GM21529 (cell line): ENCODE data around the gene ACSL6.
"Not testable (repeated sequence)": the region's sequence is repeated elsewhere in the genome, so short reads cannot be mapped to it uniquely, and the experiment has no call there.

ENCODE experiments used
- ATAC-seq: cut with Tn5 transposase; IDR thresholded peaks from one replicate; pipeline ENCODE4 v1.9.1; 2021; ENCODE audit not compliant: unreplicated experiment

ACSL6 gene

DNA sequence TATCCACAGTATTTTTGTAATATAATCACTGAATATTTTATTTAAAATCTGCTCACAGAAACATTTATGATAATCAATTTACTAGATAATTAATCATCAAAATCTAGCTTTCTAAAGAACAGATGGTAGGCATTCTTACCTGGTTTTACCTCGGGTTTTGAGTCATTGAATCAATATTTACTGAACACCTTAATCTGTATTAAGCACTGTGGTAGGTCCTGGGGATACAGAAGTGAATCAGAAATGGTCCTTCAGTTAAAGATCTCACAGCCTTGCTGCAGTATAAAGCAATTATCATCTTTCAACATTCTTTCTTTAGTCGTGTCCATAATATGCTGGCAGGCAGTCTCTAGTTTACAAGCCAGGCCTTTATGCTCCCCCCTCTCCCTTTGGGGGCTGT, 64.0 kb downstream of the ACSL6 start:
- no peak for ATAC-seq

DNA sequence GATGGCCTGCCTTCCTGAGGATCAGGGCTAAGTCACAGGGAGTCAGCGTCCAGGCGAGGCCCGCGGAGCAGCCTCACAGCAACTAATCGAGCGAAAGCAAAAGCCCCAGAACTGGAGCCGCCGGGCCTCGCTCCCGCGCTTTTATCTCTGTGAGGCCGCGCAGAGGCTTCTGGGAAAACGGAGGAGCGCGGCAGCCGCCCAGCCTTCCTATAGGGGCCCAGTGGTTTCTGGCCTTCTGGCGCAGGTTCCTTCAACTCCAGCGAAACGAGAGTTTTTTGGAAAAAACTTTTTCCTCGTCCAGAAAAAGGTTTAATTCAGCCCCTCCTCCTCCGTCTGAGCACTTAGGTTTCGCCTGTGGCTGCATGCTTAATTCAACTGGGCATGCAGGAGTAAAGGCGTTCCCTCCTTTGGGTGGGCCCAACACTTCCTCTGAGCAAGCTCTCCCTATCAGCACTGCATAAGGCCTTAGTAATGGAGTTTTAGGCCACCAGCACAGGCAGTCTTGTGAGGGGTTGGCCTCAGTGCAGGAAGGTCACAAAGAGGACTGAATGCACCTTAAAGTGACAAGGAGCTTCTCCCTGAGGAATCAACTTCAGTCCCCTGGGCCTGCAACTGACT, 65.8 kb downstream of the ACSL6 start, which contains the start of gene MEIKIN:
Gene MEIKIN (minus strand): TSS at position 113 of the 618 bp plus-strand sequence. CDS start 158 bp downstream, outside the sequence.
- ATAC-seq, result no peak

DNA sequence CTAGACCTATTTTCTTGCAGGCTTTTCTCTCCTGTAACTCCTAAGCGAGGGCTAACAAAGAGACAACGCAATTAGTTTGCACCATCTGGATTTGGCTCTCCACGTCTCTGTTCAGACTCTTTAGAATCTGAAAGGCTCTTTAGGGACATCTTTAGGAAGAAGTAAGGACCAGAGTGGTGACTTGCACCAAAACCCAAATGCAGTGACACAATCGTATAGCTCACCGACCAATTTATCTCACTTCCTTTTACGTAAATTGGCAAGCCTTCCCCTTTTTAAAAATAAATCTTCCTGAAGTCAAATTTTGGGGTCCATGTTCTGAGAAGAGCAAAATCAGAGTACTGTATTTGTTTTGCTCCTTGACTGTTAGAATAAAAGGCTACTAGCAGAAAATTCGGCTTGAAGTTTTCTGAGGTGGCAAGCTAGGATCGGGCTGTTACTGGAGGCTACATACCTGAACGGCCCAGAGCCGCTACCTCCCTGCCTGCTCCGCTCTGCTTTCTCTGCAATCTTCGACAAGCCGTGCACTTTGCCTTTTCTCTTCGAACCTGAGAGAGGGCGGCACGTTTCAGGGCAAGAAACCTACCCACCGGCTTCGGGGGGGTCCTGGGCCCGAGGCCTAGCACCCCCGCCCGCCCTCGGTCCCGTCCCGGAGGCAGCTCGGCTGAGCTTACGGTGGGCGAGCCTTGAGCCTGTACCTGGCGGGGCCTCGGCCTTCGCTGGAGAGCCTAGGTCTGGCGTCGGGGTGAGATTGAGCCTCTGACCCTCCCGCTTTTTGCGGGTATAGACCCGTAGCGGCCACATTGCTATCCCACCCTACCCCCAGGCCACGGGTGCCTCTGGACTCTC, 66.5 kb downstream of the ACSL6 start:
- ATAC-seq, result no peak

DNA sequence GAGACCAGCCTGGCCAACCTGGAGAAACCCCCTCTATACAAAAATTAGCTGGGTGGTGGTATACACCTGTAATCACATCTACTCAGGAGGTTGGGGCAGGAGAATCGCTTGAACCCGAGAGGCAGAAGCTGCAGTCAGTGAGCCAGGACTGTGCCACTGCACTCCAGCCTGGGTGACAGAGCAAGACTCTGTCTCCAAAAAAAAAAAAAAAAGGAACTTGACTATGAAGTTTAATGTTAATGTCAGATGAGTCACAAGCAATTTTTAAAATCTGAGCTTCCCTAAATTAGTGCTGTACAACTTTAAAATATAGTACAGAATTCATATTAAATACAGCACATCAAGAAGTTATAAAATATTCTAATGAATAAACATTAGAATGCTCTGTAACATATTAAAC, 67.5 kb downstream of the ACSL6 start:
- ATAC-seq, result no peak

DNA sequence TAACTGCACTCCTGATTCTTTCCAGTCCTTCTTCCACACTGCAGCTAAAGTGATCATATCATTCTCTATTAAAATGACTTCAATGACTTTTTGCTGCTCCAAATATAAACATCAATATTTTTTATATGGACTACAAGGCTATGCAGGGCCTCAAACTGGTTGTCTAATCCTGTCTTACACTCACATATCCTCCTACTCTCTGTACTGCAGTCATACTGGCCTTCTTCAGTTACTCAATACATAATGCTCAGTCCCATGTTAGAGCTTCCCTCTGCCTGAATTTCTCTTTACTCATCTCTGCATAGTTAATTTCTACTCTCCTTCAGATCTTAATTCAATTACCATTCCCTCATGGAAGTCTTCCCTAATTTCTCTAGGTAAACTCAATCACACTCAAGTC, 69.4 kb downstream of the ACSL6 start:
- no peak for ATAC-seq

DNA sequence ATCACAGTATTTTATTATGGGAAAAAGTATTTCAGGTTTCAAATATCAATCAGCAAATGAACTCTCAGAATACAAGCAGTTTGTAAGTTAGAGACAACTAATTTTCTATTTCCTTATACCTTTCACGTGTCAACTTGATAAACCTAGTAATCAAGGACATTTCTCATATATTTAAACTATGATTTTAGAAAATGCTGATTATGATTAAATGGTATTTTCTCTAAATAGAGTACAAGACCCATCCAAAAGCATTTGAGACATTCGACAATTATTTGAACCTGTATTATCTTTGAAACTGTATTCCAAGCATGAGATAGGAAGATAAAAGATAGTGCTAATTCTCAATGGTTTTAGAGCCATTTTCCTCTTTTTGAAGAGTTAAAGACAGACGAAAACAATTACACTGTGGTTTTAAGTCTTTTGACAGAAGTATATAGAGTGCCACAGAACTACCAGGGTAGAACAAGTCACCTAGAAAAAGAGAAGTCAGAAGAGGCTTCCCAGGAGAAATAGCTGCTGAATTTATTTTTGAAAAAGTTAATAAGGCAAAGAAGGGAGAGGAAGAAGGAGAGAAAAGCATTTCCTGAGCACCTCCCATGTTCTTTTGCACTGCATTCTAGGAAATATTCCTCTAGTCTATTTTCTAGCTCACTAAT, 71.6 kb downstream of the ACSL6 start:
- no peak for ATAC-seq

DNA sequence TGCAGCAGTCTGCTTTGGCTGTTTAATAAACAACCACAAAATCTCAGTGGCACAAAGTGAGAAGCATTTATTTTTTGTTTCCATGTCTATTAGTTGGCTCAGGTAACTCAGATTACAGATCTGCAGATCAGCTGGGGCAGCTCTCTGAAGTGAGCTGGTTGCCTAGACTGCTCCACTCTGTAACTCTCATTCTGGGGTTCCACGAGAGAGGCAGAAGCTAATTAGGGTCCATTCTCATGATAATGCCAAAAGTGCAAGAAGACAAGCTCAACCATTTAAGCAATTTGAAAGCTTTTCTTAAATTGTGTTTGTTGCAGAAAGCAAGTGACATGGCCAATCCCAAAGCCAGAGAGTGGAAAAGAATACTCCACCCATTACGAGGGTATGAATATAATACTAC, 79.2 kb downstream of the ACSL6 start:
- ATAC-seq, result no peak

DNA sequence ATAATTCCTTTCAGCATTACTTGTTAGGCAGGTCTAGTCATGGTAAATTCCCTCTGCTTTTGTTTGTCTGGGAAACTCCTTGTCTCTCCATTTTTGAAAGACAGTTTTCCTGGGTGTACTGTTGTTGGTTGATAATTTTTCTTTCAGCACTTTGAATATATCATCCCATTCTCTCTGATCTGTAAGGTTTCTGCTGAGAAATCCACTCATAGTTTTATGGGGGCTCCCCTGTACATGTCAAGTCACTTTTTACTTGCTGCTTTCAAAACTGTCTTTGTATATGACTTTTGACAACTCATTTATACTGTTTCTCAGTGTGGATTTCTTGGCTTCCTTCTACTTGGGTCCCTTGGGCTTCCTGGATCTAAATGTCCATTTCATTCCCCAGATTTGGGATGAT, 82.5 kb downstream of the ACSL6 start:
- no peak for ATAC-seq

DNA sequence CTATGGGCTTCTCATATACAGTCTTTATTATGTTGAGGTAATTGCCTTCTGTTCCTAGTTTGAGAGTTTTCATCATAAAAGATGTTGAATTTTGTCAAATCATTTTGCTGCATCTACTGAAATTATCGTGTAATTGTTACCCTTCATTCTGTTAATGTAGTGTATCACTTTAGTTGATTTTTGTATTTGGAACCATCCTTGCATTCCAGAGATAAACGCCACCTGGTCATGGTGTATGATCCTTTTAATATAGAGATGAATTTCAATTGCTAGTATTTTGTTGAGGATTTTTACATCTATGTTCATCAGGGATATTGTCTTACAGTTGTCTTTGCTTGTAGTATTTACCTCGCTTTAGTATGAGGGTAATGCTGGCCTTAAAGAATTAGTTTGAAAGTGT, 85.3 kb downstream of the ACSL6 start:
- no peak for ATAC-seq

DNA sequence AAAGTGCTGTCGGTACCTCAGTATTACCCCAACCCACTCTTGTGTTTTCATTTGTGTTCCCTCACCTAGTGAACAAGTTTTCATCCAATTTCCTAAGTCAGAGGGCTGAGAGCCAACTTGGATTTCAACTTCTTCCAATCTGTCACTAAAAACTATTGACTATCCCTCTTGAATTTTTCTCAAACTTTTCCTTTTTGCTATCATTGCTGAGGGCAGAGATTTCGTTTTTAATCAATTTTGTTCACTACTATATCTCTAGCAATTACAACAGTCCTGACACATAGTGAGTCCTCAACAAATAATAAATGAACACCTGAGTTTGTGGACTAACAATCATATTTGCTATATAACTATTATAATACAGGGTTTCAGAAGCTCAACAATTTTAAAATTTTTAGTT, 95.0 kb downstream of the ACSL6 start:
- no peak for ATAC-seq

DNA sequence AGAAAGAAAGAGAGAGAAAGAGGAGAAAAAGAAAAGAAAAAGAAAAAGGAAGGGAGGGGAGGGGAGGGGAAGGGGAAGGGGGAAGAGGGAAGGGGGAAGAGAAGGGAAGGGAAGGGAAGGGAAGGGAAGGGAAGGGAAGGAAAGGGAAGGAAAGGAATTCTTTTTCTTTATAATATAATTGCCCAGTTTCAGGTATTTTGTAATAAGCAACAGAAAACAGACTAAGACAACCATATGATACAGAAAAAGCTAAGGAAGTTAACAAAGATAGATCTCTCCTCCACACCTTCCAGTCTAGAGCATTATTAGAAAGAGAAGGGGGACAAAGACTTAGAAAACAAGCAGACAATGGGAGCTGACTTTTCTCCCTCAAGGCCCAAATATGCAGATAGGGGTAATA, 97.0 kb downstream of the ACSL6 start:
- no peak for ATAC-seq

DNA sequence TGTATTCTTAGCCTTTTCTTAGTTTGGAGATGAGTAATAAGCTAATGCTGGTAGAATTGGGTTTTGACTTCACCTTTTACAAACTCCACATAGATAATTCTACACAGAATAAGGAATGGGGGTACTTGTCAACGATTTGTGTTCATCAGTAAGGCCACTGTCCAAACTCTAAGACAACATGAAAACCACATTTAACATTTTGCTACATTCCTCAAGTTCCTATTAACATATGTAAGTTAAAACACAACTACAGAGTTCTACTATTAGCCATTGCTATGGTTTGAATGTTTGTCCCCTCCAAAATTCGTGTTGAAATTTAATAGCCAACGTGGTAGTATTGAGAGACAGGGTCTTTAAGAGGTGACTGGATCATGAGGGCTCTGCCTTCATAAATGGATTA, 97.9 kb downstream of the ACSL6 start:
- ATAC-seq, result no peak

DNA sequence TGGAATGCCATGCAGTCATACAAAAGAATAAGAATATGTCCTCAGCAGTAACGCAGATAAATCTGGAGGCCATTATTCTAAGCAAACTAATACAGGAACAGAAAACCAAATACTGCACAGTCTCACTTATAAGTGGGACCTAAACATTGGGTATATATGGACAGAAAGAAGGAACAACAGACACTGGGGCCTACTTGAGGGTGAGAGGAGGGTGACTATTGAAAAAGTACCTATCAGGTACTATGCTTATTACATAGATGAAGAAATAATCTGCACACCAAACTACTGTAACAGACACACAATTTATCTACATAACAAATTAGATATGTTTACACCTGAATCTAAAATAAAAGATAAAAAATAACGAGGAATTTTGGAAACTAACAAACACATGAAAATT, 104.8 kb downstream of the ACSL6 start:
- ATAC-seq, result no peak

DNA sequence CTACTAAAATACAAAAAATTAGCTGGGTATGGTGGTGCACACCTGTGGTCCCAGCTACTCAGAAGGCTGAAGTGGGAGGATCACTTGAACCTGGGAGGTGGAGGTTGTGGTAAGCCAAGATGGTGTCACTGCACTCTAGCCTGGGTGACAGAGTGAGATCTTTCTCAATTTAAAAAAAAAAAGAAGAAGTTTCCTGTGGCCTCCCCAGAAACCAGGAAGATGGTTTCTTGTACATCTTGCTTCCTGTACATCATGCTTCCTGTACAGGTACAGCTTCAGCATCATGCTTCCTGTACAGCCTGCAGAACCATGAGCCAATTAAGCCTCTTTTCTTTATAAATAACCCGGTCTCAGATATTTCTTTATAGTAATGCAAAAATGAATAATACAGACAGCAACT, 109.2 kb downstream of the ACSL6 start:
- not testable (repeated sequence) for ATAC-seq
